HL-60 (cell line): ENCODE data around the gene ABCC5.

Experiments used
- POLR2AphosphoS5 ChIP-seq: IDR thresholded peaks from 2 replicates; pipeline ENCODE4 v1.6.1; 2012; ENCODE audit warnings: low read depth
- TF ChIP-seq, protein P1 (sequence below): IDR thresholded peaks from one replicate; pipeline ENCODE4 v1.5.1; 2011; ENCODE audit warnings: low read length, control low read depth, inconsistent platforms; ENCODE audit not compliant: insufficient read depth

DNA sequence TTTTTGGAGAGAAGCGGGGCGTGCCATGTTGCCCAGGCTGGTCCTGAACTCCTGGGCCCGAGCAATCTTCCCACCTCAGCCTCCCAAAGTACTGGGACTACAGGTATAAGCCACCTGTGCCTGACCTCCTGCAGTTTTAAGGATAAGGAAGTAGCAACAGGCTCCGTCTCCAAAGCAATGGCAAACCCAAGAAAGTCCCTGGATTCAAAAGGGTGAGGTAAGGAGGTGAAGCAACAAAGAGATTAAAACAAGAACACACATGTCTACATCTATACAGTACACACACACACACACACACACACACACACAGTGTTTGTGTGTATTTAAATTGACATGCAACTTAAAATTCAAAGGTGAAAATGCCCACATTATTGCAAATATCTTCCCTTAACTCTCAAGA, 58.9 kb downstream of the ABCC5 start:
- TF ChIP-seq, protein P1, sequence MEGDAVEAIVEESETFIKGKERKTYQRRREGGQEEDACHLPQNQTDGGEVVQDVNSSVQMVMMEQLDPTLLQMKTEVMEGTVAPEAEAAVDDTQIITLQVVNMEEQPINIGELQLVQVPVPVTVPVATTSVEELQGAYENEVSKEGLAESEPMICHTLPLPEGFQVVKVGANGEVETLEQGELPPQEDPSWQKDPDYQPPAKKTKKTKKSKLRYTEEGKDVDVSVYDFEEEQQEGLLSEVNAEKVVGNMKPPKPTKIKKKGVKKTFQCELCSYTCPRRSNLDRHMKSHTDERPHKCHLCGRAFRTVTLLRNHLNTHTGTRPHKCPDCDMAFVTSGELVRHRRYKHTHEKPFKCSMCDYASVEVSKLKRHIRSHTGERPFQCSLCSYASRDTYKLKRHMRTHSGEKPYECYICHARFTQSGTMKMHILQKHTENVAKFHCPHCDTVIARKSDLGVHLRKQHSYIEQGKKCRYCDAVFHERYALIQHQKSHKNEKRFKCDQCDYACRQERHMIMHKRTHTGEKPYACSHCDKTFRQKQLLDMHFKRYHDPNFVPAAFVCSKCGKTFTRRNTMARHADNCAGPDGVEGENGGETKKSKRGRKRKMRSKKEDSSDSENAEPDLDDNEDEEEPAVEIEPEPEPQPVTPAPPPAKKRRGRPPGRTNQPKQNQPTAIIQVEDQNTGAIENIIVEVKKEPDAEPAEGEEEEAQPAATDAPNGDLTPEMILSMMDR: no peak
- no peak for TF ChIP-seq POLR2AphosphoS5
